ENCODE data around the gene LAMA3. TPM values are rescaled to one million over a fixed set of nuclear protein-coding genes. Genes with fewer than 3 reads are reported as not detected.

LAMA3 gene
- polyA plus RNA-seq, 1 experiment: 0.32 TPM

GRCh38 chr18:23693846-23694245, 4.6 kb downstream of the LAMA3 start:
- Histone ChIP-seq H3K9me3 (ENCODE audit: control insufficient read depth, insufficient read depth, low read length) (peaks cover 7% of the 10 kb centered on the region; the same call in 1 of the 2 replicates), H3K4me3 (ENCODE audit: low read depth, low read length) (no peak overlapping the region), H3K27ac (ENCODE audit: low read depth, low read length) (no peak overlapping the region), H3K27me3 (ENCODE audit: control insufficient read depth, insufficient read depth, low read length) (peaks cover 23% of the 10 kb centered on the region)
- CTCF ChIA-PET: interaction anchor here (0.9 kb wide), 1 partner anchor 9 kb away, joined by 4 read pairs; no protein-coding TSS in a partner anchor
- no peak for DNase-seq (ENCODE audit: low read depth, low spot score)
- no peak for TF ChIP-seq CTCF (IDR thresholded peaks at IDR 0.05; ENCODE audit: low read depth, low read length)
- POLR2A ChIA-PET: no interaction called here

- peak overlapping the region; percentile 43 for H3K27ac ChIP-seq (ENCODE audit: low read depth, low read length)
- H3K4me3 ChIP-seq (ENCODE audit: low read depth, low read length): no peak overlapping the region
- DNase-seq (ENCODE audit: low read depth, low spot score): no peak
- no peak for TF ChIP-seq CTCF (IDR thresholded peaks at IDR 0.05; ENCODE audit: low read depth, low read length)
- peaks cover 16% of the 10 kb centered on the region for H3K27me3 ChIP-seq (ENCODE audit: control insufficient read depth, insufficient read depth, low read length)
- peaks cover 7% of the 10 kb centered on the region; the same call in 1 of the 2 replicates for H3K9me3 ChIP-seq (ENCODE audit: control insufficient read depth, insufficient read depth, low read length)
- CTCF ChIA-PET: interaction anchor here (2.1 kb wide), 1 partner anchor 72 kb away, joined by 7 read pairs; no protein-coding TSS in a partner anchor
- POLR2A ChIA-PET: interaction anchor here (1.0 to 1.1 kb wide), 2 partner anchors 68 to 114 kb away, joined by 4 to 5 read pairs; no protein-coding TSS in a partner anchor
Observed at GRCh38 chr18:23694637-23695430, 5.6 kb downstream of the LAMA3 start.

GRCh38 chr18:23701017-23701416, 11.8 kb downstream of the LAMA3 start:
- CTCF ChIA-PET: interaction anchor here (0.6 to 7.8 kb wide), 4 partner anchors 76 to 567 kb away, joined by 4 to 162 read pairs (median 32); no protein-coding TSS in a partner anchor

GRCh38 chr18:23701544-23702064, 12.4 kb downstream of the LAMA3 start:
- TF ChIP-seq CTCF (IDR thresholded peaks at IDR 0.05; ENCODE audit: low read depth, low read length): no peak
- Histone ChIP-seq H3K4me3 (ENCODE audit: low read depth, low read length) (no peak overlapping the region), H3K27ac (ENCODE audit: low read depth, low read length) (no peak overlapping the region), H3K9me3 (ENCODE audit: control insufficient read depth, insufficient read depth, low read length) (no peaks in the 10 kb centered on the region), H3K27me3 (ENCODE audit: control insufficient read depth, insufficient read depth, low read length) (peaks cover 34% of the 10 kb centered on the region)
- ChIA-PET POLR2A (no interaction called here), CTCF (interaction anchor here (0.6 to 7.8 kb wide), 5 partner anchors 58 to 567 kb away, joined by 4 to 162 read pairs (median 15); no protein-coding TSS in a partner anchor)
- no peak for DNase-seq (ENCODE audit: low read depth, low spot score)

More at GRCh38 chr18:23701017-23701416, 11.8 kb downstream of the LAMA3 start:
- TF ChIP-seq CTCF (IDR thresholded peaks at IDR 0.05; ENCODE audit: low read depth, low read length): no peak
- H3K27me3 ChIP-seq (ENCODE audit: control insufficient read depth, insufficient read depth, low read length): peaks cover 34% of the 10 kb centered on the region
- no peak overlapping the region for H3K4me3 ChIP-seq (ENCODE audit: low read depth, low read length)
- POLR2A ChIA-PET: no interaction called here
- no peak for DNase-seq (ENCODE audit: low read depth, low spot score)
- no peak overlapping the region for H3K27ac ChIP-seq (ENCODE audit: low read depth, low read length)
- H3K9me3 ChIP-seq (ENCODE audit: control insufficient read depth, insufficient read depth, low read length): no peaks in the 10 kb centered on the region

GRCh38 chr18:23702606-23703005, 13.4 kb downstream of the LAMA3 start:
- no peak for DNase-seq (ENCODE audit: low read depth, low spot score)
- Histone ChIP-seq H3K4me3 (ENCODE audit: low read depth, low read length) (no peak overlapping the region), H3K9me3 (ENCODE audit: control insufficient read depth, insufficient read depth, low read length) (peaks cover 5% of the 10 kb centered on the region; the same call in 1 of the 2 replicates), H3K27ac (ENCODE audit: low read depth, low read length) (no peak overlapping the region), H3K27me3 (ENCODE audit: control insufficient read depth, insufficient read depth, low read length) (peaks cover 32% of the 10 kb centered on the region)
- TF ChIP-seq CTCF (IDR thresholded peaks at IDR 0.05; ENCODE audit: low read depth, low read length): no peak
- CTCF ChIA-PET: interaction anchor here (0.7 to 7.8 kb wide), 42 partner anchors 9 to 769 kb away, joined by 3 to 162 read pairs (median 5); partner anchors contain the start of genes NPC1 and RBBP8
- POLR2A ChIA-PET: no interaction called here

Data from AG04450 (cell line).